Central memory CD8-positive, alpha-beta T cell (primary cell): ENCODE data around the gene UST.
A peak's percentile ranks its signal among the peaks of the same experiment; 100 is the strongest.
"Not testable (repeated sequence)": the region's sequence is repeated elsewhere in the genome, so short reads cannot be mapped to it uniquely, and the experiment has no call there.

Source experiments
- ATAC-seq: fragments of 150-1000 bp; cut with Tn5 transposase; replicated peaks from 2 replicates; pipeline ENCODE4 v1.10.0; 2022; ENCODE audit warnings: mild to moderate bottlenecking, moderate FRiP score, moderate number of reproducible peaks; ENCODE audit not compliant: poor library complexity, severe bottlenecking; ENCODE audit errors: extremely low read depth
- DNase-seq, 2 donors: peaks; one replicate each; pipeline ENCODE4 v3.0.0; 2021; ENCODE audit warnings: low spot score in 2 of 2
- H3K27ac Mint-ChIP-seq: one replicate; pipeline ENCODE4 v1.8.0; 2022; ENCODE audit warnings: low read depth, mild to moderate bottlenecking, moderate library complexity, mixed read lengths
- H3K27me3 Mint-ChIP-seq: one replicate; pipeline ENCODE4 v1.8.0; 2022; ENCODE audit warnings: mixed read lengths
- H3K36me3 Mint-ChIP-seq: one replicate; pipeline ENCODE4 v1.8.0; 2022; ENCODE audit warnings: mild to moderate bottlenecking, moderate library complexity, mixed read lengths; ENCODE audit not compliant: insufficient read depth
- H3K4me1 Mint-ChIP-seq: one replicate; pipeline ENCODE4 v1.8.0; 2022; ENCODE audit warnings: mixed read lengths
- H3K4me3 Mint-ChIP-seq: one replicate; pipeline ENCODE4 v1.8.0; 2022; ENCODE audit warnings: mild to moderate bottlenecking, moderate library complexity, mixed read lengths
- H3K9me3 Mint-ChIP-seq: one replicate; pipeline ENCODE4 v1.8.0; 2022; ENCODE audit warnings: mixed read lengths

Gene UST

DNA sequence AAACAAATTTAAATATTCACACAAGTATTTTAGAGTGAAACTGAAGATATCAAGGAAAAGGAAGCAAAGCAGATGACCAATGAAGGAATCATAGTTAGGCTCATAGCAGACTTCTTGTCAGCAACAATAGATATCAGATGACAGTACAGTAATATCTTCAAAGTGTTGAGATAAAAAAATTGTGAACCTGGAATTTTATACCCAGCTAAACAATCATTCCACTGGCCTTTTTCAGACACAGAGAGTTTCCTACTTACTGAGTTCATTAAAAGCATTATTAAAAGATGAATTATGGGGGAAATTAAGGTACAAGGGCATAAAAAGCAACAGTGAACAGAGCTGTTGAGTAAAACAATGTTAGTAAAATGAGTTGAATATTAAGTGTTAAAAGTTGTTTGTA lies 254.6 kb downstream of the UST start:
- Mint-ChIP-seq H3K4me3 (no peak overlapping the region), H3K36me3 (peaks cover 8% of the 10 kb centered on the region), H3K27me3 (no peaks in the 10 kb centered on the region), H3K27ac (peak overlapping the region; percentile 36), H3K4me1 (peaks cover 35% of the 10 kb centered on the region), H3K9me3 (no peaks in the 10 kb centered on the region)
- ATAC-seq = no peak
- no peak for DNase-seq

DNA sequence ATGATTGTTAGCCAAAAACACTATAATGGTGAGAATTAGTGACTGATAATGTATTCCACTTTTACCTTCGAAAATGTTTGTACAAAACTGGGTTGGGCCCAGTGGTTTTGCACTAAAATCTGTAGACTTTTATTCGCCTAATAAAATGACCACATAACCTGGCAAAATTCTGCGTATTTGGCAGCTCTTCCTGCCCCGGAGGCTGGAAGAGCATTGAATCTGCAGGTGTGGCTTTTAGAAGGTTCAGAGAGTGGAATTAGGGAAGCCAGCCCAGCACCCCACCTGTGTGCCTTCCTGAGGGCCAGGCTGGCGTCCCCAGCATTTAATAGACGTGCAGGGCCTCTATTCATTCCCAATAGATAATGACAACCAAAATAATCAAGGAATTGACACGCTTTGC lies 256.7 kb downstream of the UST start:
- ATAC-seq = no peak
- Mint-ChIP-seq H3K27me3 (no peaks in the 10 kb centered on the region), H3K4me3 (no peak overlapping the region), H3K27ac (no peak overlapping the region), H3K9me3 (no peaks in the 10 kb centered on the region), H3K36me3 (peaks cover 8% of the 10 kb centered on the region), H3K4me1 (peaks cover 21% of the 10 kb centered on the region)
- no peak for DNase-seq

GRCh38 chr6:149004664-149005063 lies 257.8 kb downstream of the UST start:
- H3K36me3 Mint-ChIP-seq = peaks cover 8% of the 10 kb centered on the region
- no peaks in the 10 kb centered on the region for H3K27me3 Mint-ChIP-seq
- no peak overlapping the region for H3K27ac Mint-ChIP-seq
- no peaks in the 10 kb centered on the region for H3K9me3 Mint-ChIP-seq
- ATAC-seq = no peak
- H3K4me3 Mint-ChIP-seq = no peak overlapping the region
- H3K4me1 Mint-ChIP-seq = peaks cover 15% of the 10 kb centered on the region
- no peak for DNase-seq

DNA sequence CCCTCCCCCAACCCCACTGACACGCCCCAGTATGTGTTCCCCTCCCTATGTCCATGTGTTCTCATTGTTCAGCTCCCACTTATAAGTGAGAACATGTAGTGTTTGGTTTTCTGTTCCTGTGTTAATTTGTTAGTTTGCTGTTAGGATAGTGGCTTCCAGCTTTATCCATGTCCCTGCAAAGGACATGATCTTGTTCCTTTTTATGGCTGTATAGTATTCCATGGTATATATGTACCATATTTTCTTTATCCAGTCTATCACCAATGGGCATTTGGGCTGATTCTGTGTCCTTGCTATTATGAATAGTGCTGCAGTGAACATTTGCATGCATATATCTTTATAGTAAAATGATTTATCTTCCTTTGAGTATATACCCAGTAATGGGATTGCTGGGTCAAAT lies 259.4 kb downstream of the UST start:
- not testable (repeated sequence) for ATAC-seq, H3K27ac Mint-ChIP-seq, H3K27me3 Mint-ChIP-seq, H3K4me1 Mint-ChIP-seq, H3K9me3 Mint-ChIP-seq, H3K4me3 Mint-ChIP-seq, H3K36me3 Mint-ChIP-seq, DNase-seq

DNA sequence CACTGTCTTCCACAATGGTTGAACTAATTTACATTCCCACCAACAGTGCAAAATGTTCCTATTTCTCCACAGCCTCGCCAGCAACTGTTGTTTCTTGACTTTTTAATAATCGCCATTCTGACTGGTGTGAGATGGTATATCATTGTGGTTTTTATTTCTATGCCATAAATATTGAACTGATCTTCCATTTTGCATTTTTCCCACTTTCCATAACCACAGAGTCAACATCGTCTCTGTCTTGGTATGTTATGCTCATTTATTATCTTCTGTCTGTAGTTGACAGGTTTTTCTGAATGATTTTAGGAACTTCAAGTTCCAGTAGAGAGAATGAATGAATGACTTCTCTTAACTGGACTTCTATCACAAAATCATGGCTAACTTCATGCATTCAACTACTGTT lies 259.8 kb downstream of the UST start:
- DNase-seq = no peak
- Mint-ChIP-seq H3K4me3 (no peak overlapping the region), H3K9me3 (no peaks in the 10 kb centered on the region), H3K27me3 (no peaks in the 10 kb centered on the region), H3K4me1 (no peaks in the 10 kb centered on the region), H3K36me3 (peaks cover 5% of the 10 kb centered on the region), H3K27ac (no peak overlapping the region)
- ATAC-seq = no peak

DNA sequence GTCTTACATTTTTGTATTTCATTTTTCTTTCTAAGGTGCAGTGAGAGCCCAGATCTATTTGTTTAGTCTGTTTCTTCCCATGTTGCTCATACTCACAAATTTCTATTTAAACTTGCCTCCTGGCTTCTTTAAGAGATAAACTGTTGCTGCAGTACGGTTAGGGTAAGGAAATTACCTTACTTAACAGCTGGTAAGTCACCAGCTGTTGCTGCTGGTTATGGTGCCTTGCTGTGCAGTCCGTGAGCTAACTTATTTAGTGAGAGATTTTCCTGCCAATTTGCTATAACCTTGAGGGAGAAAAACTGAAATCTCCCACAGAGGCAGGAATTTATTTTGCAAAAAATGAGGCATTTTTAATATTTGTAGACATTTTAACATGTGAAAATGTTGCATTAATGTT lies 261.0 kb downstream of the UST start:
- peaks cover 8% of the 10 kb centered on the region for H3K36me3 Mint-ChIP-seq
- no peak for DNase-seq
- H3K27me3 Mint-ChIP-seq = no peaks in the 10 kb centered on the region
- H3K4me1 Mint-ChIP-seq = no peaks in the 10 kb centered on the region
- H3K9me3 Mint-ChIP-seq = no peaks in the 10 kb centered on the region
- ATAC-seq = no peak
- no peak overlapping the region for H3K27ac Mint-ChIP-seq
- no peak overlapping the region for H3K4me3 Mint-ChIP-seq

GRCh38 chr6:149008741-149009140 lies 261.9 kb downstream of the UST start:
- Mint-ChIP-seq H3K9me3 (no peaks in the 10 kb centered on the region), H3K27ac (no peak overlapping the region), H3K4me3 (no peak overlapping the region), H3K27me3 (no peaks in the 10 kb centered on the region), H3K4me1 (peaks cover 1% of the 10 kb centered on the region), H3K36me3 (peaks cover 8% of the 10 kb centered on the region)
- ATAC-seq = no peak
- no peak for DNase-seq

GRCh38 chr6:149012040-149012545 lies 265.3 kb downstream of the UST start:
- H3K36me3 Mint-ChIP-seq = peaks cover 7% of the 10 kb centered on the region
- no peaks in the 10 kb centered on the region for H3K9me3 Mint-ChIP-seq
- ATAC-seq (no peak), DNase-seq (no peak)
- H3K4me1 Mint-ChIP-seq = peaks cover 6% of the 10 kb centered on the region
- H3K4me3 Mint-ChIP-seq = no peak overlapping the region
- no peak overlapping the region for H3K27ac Mint-ChIP-seq
- H3K27me3 Mint-ChIP-seq = no peaks in the 10 kb centered on the region

- no peak for DNase-seq
- H3K4me3 Mint-ChIP-seq = no peak overlapping the region
- H3K36me3 Mint-ChIP-seq = peaks cover 10% of the 10 kb centered on the region
- H3K9me3 Mint-ChIP-seq = no peaks in the 10 kb centered on the region
- H3K27me3 Mint-ChIP-seq = no peaks in the 10 kb centered on the region
- no peak for ATAC-seq
- peaks cover 6% of the 10 kb centered on the region for H3K4me1 Mint-ChIP-seq
- H3K27ac Mint-ChIP-seq = peak overlapping the region; percentile 84
These were observed 266.9 kb downstream of the UST start for GRCh38 chr6:149013586-149014344.

GRCh38 chr6:149014631-149015534 lies 268.1 kb downstream of the UST start:
- ATAC-seq (no peak), DNase-seq (no peak)
- H3K36me3 Mint-ChIP-seq = peaks cover 13% of the 10 kb centered on the region
- H3K4me3 Mint-ChIP-seq = no peak overlapping the region
- H3K27me3 Mint-ChIP-seq = no peaks in the 10 kb centered on the region
- H3K27ac Mint-ChIP-seq = peak overlapping the region; percentile 50
- H3K4me1 Mint-ChIP-seq = peaks cover 6% of the 10 kb centered on the region
- no peaks in the 10 kb centered on the region for H3K9me3 Mint-ChIP-seq

GRCh38 chr6:149015535-149016525 lies 269.0 kb downstream of the UST start:
- Mint-ChIP-seq H3K4me3 (no peak overlapping the region), H3K36me3 (peaks cover 14% of the 10 kb centered on the region), H3K4me1 (peaks cover 6% of the 10 kb centered on the region), H3K27me3 (no peaks in the 10 kb centered on the region), H3K27ac (no peak overlapping the region), H3K9me3 (no peaks in the 10 kb centered on the region)
- ATAC-seq = no peak
- no peak for DNase-seq

- H3K9me3 Mint-ChIP-seq = no peaks in the 10 kb centered on the region
- ATAC-seq (no peak), DNase-seq (no peak)
- no peak overlapping the region for H3K4me3 Mint-ChIP-seq
- H3K4me1 Mint-ChIP-seq = peaks cover 6% of the 10 kb centered on the region
- H3K27ac Mint-ChIP-seq = no peak overlapping the region
- H3K36me3 Mint-ChIP-seq = peaks cover 18% of the 10 kb centered on the region
- no peaks in the 10 kb centered on the region for H3K27me3 Mint-ChIP-seq
These were observed 269.9 kb downstream of the UST start for GRCh38 chr6:149016716-149017115.
